ENCODE measurements around the gene VIT. TPM values are rescaled to one million over a fixed set of nuclear protein-coding genes. Genes with fewer than 3 reads are reported as not detected.

VIT gene
- total and polyA plus RNA-seq, 7 donors, result 1.2 to 8.5 (median 4.5) TPM

- Histone ChIP-seq H3K27me3 (ENCODE audit: insufficient read depth in 3 of 3, low read length in 2 of 3) (peaks cover 0 to 5% (median 0%) of the 10 kb centered on the region in 3 donors), H3K36me3 (ENCODE audit: insufficient read depth in 1 of 2, low read depth in 1 of 2) (no peaks in the 10 kb centered on the region), H3K4me1 (no peaks in the 10 kb centered on the region), H3K9me3 (no peaks in the 10 kb centered on the region), H3K4me3 (no peak overlapping the region), H3K27ac (no peak overlapping the region)
- intact Hi-C loops (cut with DNase I), result no loop called here
- DNase-seq, result no peak
- 92 to 93% (median 93%) methylated on average over 3 of the region's 3 CpGs for WGBS, 3 donors
- no peak for ATAC-seq
- no peak for TF ChIP-seq CTCF (IDR thresholded peaks at IDR 0.05)
Measured at GRCh38 chr2:36754578-36754977, 58.1 kb downstream of the VIT start.

GRCh38 chr2:36756438-36756837 lies 59.9 kb downstream of the VIT start:
- H3K9me3 ChIP-seq, result no peaks in the 10 kb centered on the region
- peaks cover 0 to 5% (median 0%) of the 10 kb centered on the region in 3 donors for H3K27me3 ChIP-seq (ENCODE audit: insufficient read depth in 3 of 3, low read length in 2 of 3)
- WGBS, 3 donors, result 84 to 90% (median 85%) methylated on average over 8 of the region's 8 CpGs
- no peak overlapping the region for H3K4me3 ChIP-seq
- DNase-seq, result no peak
- H3K36me3 ChIP-seq (ENCODE audit: insufficient read depth in 1 of 2, low read depth in 1 of 2), result no peaks in the 10 kb centered on the region
- no peak overlapping the region for H3K27ac ChIP-seq
- intact Hi-C loops (cut with DNase I), result no loop called here
- no peaks in the 10 kb centered on the region for H3K4me1 ChIP-seq
- no peak for ATAC-seq
- no peak for TF ChIP-seq CTCF (IDR thresholded peaks at IDR 0.05)

GRCh38 chr2:36762764-36763490 lies 66.4 kb downstream of the VIT start:
- no peak overlapping the region for H3K4me3 ChIP-seq
- TF ChIP-seq CTCF (IDR thresholded peaks at IDR 0.05), result no peak
- H3K27ac ChIP-seq, result no peak overlapping the region
- WGBS, 3 donors, result 42 to 56% (median 44%) methylated on average over 9 of the region's 9 CpGs
- no peaks in the 10 kb centered on the region for H3K4me1 ChIP-seq
- H3K9me3 ChIP-seq, result no peaks in the 10 kb centered on the region
- ATAC-seq, result no peak
- no peak for DNase-seq
- no peaks in the 10 kb centered on the region for H3K36me3 ChIP-seq (ENCODE audit: insufficient read depth in 1 of 2, low read depth in 1 of 2)
- H3K27me3 ChIP-seq (ENCODE audit: insufficient read depth in 3 of 3, low read length in 2 of 3), result peaks cover 0 to 6% (median 0%) of the 10 kb centered on the region in 3 donors
- intact Hi-C loops (cut with DNase I), result no loop called here

GRCh38 chr2:36769106-36769505 lies 72.6 kb downstream of the VIT start:
- intact Hi-C loops (cut with DNase I), result no loop called here
- Histone ChIP-seq H3K4me1 (no peaks in the 10 kb centered on the region), H3K4me3 (no peak overlapping the region), H3K27me3 (ENCODE audit: insufficient read depth in 3 of 3, low read length in 2 of 3) (peaks cover 0 to 2% (median 0%) of the 10 kb centered on the region in 3 donors), H3K9me3 (no peaks in the 10 kb centered on the region), H3K36me3 (ENCODE audit: insufficient read depth in 1 of 2, low read depth in 1 of 2) (no peaks in the 10 kb centered on the region), H3K27ac (no peak overlapping the region)
- DNase-seq, result no peak
- WGBS, 3 donors, result 55 to 64% (median 62%) methylated on average over 2 of the region's 2 CpGs
- TF ChIP-seq CTCF (IDR thresholded peaks at IDR 0.05), result no peak
- ATAC-seq, result no peak
